ENCODE data around the gene ADARB1. TPM values are rescaled to one million over a fixed set of nuclear protein-coding genes. Genes with fewer than 3 reads are reported as not detected.

ADARB1 gene
- polyA plus RNA-seq, 5 donors = 19.8 to 42.0 (median 27.7) TPM

GRCh38 chr21:45074818-45075595, 627 bp downstream of the ADARB1 start:
- no peak for DNase-seq

GRCh38 chr21:45075596-45076244, 1.3 kb downstream of the ADARB1 start:
- no peak for DNase-seq

- no peak for DNase-seq
Observed at GRCh38 chr21:45076245-45076711, 1.9 kb downstream of the ADARB1 start.

GRCh38 chr21:45078371-45078770, 4.0 kb downstream of the ADARB1 start:
- no peak for DNase-seq

- no peak for DNase-seq
Observed at GRCh38 chr21:45078877-45079281, 4.5 kb downstream of the ADARB1 start.

- DNase-seq = no peak
Observed at GRCh38 chr21:45079351-45079750, 5.0 kb downstream of the ADARB1 start.

GRCh38 chr21:45080232-45080631, 5.9 kb downstream of the ADARB1 start:
- no peak for DNase-seq

GRCh38 chr21:45080639-45081414, 6.4 kb downstream of the ADARB1 start:
- no peak for DNase-seq

GRCh38 chr21:45081636-45082035, 7.3 kb downstream of the ADARB1 start:
- DNase-seq = no peak

- DNase-seq = no peak
Observed at GRCh38 chr21:45082736-45083135, 8.4 kb downstream of the ADARB1 start.

- DNase-seq = no peak
Observed at GRCh38 chr21:45084121-45084520, 9.7 kb downstream of the ADARB1 start.

GRCh38 chr21:45084881-45085536, 10.6 kb downstream of the ADARB1 start:
- no peak for DNase-seq

- no peak for DNase-seq
Observed at GRCh38 chr21:45085700-45086099, 11.3 kb downstream of the ADARB1 start.

GRCh38 chr21:45086337-45086958, 12.1 kb downstream of the ADARB1 start:
- DNase-seq = no peak

GRCh38 chr21:45087022-45087823, 12.8 kb downstream of the ADARB1 start:
- DNase-seq = no peak

GRCh38 chr21:45088116-45088515, 13.7 kb downstream of the ADARB1 start:
- no peak for DNase-seq

- no peak for DNase-seq
Observed at GRCh38 chr21:45088729-45089128, 14.3 kb downstream of the ADARB1 start.

- DNase-seq = no peak
Observed at GRCh38 chr21:45089964-45090363, 15.6 kb downstream of the ADARB1 start.

- DNase-seq = no peak
Observed at GRCh38 chr21:45090966-45091365, 16.6 kb downstream of the ADARB1 start.

- no peak for DNase-seq
Observed at GRCh38 chr21:45091550-45092322, 17.4 kb downstream of the ADARB1 start.
